Ishikawa (cell line): ENCODE results near the gene UBE3B.

ENCODE experiments used
- CEBPB ChIP-seq: IDR thresholded peaks from 2 replicates; pipeline ENCODE4 v1.6.1; 2012
- CREB1 ChIP-seq: IDR thresholded peaks from 2 replicates; pipeline ENCODE4 v1.6.1; 2012; ENCODE audit warnings: low read depth
- EGR1 ChIP-seq: IDR thresholded peaks from 2 replicates; pipeline ENCODE4 v1.6.1; 2012
- EP300 ChIP-seq: IDR thresholded peaks from 2 replicates; pipeline ENCODE4 v1.6.1; 2012; ENCODE audit warnings: borderline replicate concordance
- FOXM1 ChIP-seq: IDR thresholded peaks from 2 replicates; pipeline ENCODE4 v1.6.1; 2012; ENCODE audit warnings: low read depth, borderline replicate concordance
- NFIC ChIP-seq: IDR thresholded peaks from 2 replicates; pipeline ENCODE4 v1.6.1; 2012
- RAD21 ChIP-seq: IDR thresholded peaks from 2 replicates; pipeline ENCODE4 v1.6.1; 2012; ENCODE audit warnings: low read depth
- TAF1 ChIP-seq: IDR thresholded peaks from 2 replicates; pipeline ENCODE4 v1.6.1; 2012; ENCODE audit warnings: low read depth, mild to moderate bottlenecking
- TCF12 ChIP-seq: IDR thresholded peaks from 2 replicates; pipeline ENCODE4 v1.6.1; 2012; ENCODE audit warnings: low read depth
- TEAD4 ChIP-seq: IDR thresholded peaks from 2 replicates; pipeline ENCODE4 v1.6.1; 2012
- YY1 ChIP-seq: IDR thresholded peaks from 2 replicates; pipeline ENCODE4 v1.6.1; 2012; ENCODE audit warnings: low read depth
- ZBTB7A ChIP-seq: IDR thresholded peaks from 2 replicates; pipeline ENCODE4 v1.6.1; 2012; ENCODE audit warnings: low read depth
- TF ChIP-seq, protein P1 (sequence below): IDR thresholded peaks from 2 replicates; pipeline ENCODE4 v1.6.1; 2012
- TF ChIP-seq, protein P2 (sequence below): IDR thresholded peaks from 2 replicates; pipeline ENCODE4 v1.6.1; 2012; ENCODE audit warnings: low read depth, mild to moderate bottlenecking
- TF ChIP-seq, protein P3 (sequence below): IDR thresholded peaks from 2 replicates; pipeline ENCODE4 v1.6.1; 2012

The UBE3B gene

DNA sequence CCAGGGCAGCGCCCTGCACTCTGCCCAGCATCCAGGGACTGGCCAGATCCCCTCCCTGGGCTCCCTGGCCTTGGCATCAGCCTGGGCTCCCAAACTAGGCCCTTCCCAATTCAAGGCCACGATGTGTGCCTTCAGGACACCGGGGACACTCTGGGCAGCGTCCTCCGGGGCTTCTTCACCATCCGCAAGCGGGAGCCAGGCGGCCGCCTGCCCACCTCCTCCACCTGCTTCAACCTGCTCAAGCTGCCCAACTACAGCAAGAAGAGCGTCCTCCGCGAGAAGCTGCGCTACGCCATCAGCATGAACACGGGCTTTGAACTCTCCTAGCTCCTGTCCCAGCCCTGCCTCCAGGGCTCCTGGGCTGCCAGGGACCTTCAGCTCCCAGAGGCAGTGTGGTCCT, 57.0 kb downstream of the UBE3B start:
- TF ChIP-seq CREB1 (no peak), NFIC (no peak), TEAD4 (no peak)
- TF ChIP-seq, protein P1, sequence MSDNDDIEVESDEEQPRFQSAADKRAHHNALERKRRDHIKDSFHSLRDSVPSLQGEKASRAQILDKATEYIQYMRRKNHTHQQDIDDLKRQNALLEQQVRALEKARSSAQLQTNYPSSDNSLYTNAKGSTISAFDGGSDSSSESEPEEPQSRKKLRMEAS: no peak

DNA sequence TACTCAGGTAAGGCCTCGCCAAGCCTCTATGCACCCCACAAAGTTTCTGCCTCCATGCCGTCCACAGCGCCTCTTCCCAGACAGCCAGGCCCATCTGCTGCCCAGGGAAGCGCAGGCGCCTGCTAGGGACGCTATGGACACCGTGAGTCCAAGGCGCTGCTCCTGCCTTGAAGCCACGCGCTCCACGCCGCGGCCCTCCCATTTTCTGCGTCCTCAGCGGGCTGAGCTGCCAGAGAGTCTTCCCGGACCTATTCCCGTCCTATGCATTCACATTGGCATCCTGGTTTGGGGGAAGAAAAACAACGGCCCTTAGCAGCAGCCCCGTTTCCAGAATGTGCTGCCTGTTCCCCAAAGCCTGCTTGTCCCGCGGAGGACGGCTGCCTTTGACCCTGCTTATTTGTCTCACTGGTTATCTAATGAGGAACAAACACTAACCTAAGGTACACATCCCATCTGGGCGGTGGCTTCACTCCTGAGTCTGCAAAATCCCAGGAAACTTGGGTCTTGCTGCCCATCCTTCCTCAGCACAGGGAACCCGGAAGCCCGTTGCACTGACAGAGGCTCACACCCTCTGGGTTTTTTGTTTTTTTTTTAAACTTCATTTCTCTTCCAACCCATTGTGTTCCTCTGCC, 57.9 kb downstream of the UBE3B start:
- TF ChIP-seq TAF1 (no peak), EP300 (no peak), TEAD4 (no peak), FOXM1 (no peak), EGR1 (no peak), TCF12 (no peak), RAD21 (no peak), NFIC (no peak), YY1 (no peak), CEBPB (no peak), ZBTB7A (no peak)
- TF ChIP-seq, protein P1: no peak
- TF ChIP-seq, protein P2, sequence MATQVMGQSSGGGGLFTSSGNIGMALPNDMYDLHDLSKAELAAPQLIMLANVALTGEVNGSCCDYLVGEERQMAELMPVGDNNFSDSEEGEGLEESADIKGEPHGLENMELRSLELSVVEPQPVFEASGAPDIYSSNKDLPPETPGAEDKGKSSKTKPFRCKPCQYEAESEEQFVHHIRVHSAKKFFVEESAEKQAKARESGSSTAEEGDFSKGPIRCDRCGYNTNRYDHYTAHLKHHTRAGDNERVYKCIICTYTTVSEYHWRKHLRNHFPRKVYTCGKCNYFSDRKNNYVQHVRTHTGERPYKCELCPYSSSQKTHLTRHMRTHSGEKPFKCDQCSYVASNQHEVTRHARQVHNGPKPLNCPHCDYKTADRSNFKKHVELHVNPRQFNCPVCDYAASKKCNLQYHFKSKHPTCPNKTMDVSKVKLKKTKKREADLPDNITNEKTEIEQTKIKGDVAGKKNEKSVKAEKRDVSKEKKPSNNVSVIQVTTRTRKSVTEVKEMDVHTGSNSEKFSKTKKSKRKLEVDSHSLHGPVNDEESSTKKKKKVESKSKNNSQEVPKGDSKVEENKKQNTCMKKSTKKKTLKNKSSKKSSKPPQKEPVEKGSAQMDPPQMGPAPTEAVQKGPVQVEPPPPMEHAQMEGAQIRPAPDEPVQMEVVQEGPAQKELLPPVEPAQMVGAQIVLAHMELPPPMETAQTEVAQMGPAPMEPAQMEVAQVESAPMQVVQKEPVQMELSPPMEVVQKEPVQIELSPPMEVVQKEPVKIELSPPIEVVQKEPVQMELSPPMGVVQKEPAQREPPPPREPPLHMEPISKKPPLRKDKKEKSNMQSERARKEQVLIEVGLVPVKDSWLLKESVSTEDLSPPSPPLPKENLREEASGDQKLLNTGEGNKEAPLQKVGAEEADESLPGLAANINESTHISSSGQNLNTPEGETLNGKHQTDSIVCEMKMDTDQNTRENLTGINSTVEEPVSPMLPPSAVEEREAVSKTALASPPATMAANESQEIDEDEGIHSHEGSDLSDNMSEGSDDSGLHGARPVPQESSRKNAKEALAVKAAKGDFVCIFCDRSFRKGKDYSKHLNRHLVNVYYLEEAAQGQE: no peak
- TF ChIP-seq, protein P3, sequence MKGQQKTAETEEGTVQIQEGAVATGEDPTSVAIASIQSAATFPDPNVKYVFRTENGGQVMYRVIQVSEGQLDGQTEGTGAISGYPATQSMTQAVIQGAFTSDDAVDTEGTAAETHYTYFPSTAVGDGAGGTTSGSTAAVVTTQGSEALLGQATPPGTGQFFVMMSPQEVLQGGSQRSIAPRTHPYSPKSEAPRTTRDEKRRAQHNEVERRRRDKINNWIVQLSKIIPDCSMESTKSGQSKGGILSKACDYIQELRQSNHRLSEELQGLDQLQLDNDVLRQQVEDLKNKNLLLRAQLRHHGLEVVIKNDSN: no peak

DNA sequence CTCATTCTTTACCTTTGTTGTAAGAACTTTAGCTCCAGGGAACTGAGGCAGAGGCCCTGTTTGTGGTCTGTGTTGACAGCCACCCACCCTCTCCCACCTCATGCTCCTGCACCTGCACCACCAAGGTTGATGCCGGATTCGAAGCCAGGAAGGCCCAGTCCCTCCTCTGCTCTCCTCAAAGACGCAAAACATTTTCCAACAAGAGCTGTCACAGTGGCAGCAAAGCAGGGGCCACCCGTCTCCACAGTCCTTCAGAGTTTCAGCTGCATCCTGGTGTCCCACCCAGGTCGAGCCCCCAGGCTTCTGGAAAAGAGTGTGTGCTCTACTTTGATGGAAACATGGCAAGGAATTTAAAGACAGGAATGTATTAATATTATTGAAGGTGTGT, 58.4 kb downstream of the UBE3B start:
- TF ChIP-seq NFIC: no peak
- TF ChIP-seq, protein P3: no peak
- TF ChIP-seq TAF1: no peak
- TF ChIP-seq EGR1: no peak
- TF ChIP-seq ZBTB7A: no peak
- TF ChIP-seq, protein P1: no peak
- no peak for TF ChIP-seq CREB1
- no peak for TF ChIP-seq RAD21
- TF ChIP-seq, protein P2: no peak
- no peak for TF ChIP-seq FOXM1
- no peak for TF ChIP-seq YY1
- no peak for TF ChIP-seq TCF12
- TF ChIP-seq TEAD4: no peak
- no peak for TF ChIP-seq CEBPB
- TF ChIP-seq EP300: no peak

DNA sequence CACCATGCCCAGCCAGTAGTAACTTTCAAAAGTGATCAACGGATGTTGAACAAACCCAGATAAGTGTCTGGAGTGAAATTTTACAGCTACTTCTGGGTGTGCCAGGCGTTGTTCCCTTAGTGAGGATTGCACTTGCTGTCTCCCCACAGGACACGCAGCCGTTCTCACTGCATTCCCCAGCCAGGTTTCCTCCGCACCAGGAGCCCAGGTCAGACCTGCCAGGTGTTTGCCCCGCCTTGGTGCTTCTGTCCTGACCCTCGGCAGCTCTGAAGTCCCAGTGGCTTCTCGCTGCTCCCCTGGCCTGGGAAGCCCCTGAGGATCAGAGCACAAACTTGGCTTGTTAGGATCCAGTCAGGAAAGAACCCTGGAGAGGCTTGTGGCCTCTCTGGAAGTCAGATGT, 59.7 kb downstream of the UBE3B start:
- TF ChIP-seq EP300 (no peak), CREB1 (no peak), TCF12 (no peak), YY1 (no peak), CEBPB (no peak), RAD21 (no peak), NFIC (no peak), TEAD4 (no peak), EGR1 (no peak), ZBTB7A (no peak)
- TF ChIP-seq, protein P2: no peak
- TF ChIP-seq, protein P1: no peak
